Measurements from ENCODE around the gene AMBRA1. TPM values are rescaled to one million over a fixed set of nuclear protein-coding genes. Genes with fewer than 3 reads are reported as not detected.

Gene AMBRA1
- total and polyA plus RNA-seq, 8 donors: 6.8 to 18.7 (median 11.1) TPM

- peaks cover 0 to 10% (median 10%) of the 10 kb centered on the region in 3 donors for H3K36me3 ChIP-seq
- no peak for FAIRE-seq
- H3K27ac ChIP-seq: no peak overlapping the region
- DNase-seq: no peak
- intact Hi-C loops (cut with DNase I): no loop called here
- H3K4me3 ChIP-seq: no peak overlapping the region
- no peaks in the 10 kb centered on the region for H3K4me1 ChIP-seq
- TF ChIP-seq, protein P1, sequence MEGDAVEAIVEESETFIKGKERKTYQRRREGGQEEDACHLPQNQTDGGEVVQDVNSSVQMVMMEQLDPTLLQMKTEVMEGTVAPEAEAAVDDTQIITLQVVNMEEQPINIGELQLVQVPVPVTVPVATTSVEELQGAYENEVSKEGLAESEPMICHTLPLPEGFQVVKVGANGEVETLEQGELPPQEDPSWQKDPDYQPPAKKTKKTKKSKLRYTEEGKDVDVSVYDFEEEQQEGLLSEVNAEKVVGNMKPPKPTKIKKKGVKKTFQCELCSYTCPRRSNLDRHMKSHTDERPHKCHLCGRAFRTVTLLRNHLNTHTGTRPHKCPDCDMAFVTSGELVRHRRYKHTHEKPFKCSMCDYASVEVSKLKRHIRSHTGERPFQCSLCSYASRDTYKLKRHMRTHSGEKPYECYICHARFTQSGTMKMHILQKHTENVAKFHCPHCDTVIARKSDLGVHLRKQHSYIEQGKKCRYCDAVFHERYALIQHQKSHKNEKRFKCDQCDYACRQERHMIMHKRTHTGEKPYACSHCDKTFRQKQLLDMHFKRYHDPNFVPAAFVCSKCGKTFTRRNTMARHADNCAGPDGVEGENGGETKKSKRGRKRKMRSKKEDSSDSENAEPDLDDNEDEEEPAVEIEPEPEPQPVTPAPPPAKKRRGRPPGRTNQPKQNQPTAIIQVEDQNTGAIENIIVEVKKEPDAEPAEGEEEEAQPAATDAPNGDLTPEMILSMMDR (IDR thresholded peaks at IDR 0.05): no peak
- H3K27me3 ChIP-seq: no peaks in the 10 kb centered on the region
- WGBS, 2 donors: 95 to 96% methylated on average over 22 of the region's 22 CpGs
- no peak for ATAC-seq
- H3K9me3 ChIP-seq: no peaks in the 10 kb centered on the region
These were observed 39.7 kb upstream of the AMBRA1 start for GRCh38 chr11:46633291-46634217.

GRCh38 chr11:46632502-46632901 lies 38.7 kb upstream of the AMBRA1 start:
- intact Hi-C loops (cut with DNase I): no loop called here
- WGBS, 2 donors: 85 to 88% methylated on average over 1 of the region's 1 CpG
- H3K36me3 ChIP-seq: peaks cover 0 to 10% (median 10%) of the 10 kb centered on the region in 3 donors

DNA sequence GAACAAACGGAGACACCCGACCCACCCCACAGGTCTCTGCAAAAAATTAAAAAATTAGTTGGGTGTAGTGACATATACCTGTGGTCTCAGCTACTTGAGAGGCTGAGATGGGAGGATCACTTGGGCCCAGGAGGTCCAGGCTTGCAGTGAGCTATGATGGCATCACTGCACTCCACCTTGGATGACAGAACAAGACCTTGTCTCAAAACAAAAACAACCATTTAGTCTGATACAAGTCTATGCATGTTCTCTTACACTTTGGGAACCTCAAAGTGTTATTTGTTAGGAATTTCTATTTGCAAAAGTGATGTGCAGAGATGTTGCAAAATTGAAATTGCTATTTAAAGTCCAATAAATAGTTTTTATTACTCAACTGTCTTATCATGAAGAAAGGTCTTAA lies 37.9 kb upstream of the AMBRA1 start:
- no peak for FAIRE-seq
- WGBS, 2 donors: 79 to 94% methylated on average over 2 of the region's 2 CpGs
- Histone ChIP-seq H3K27me3 (no peaks in the 10 kb centered on the region), H3K4me1 (no peaks in the 10 kb centered on the region), H3K27ac (no peak overlapping the region), H3K4me3 (no peak overlapping the region), H3K36me3 (peaks cover 0 to 10% (median 10%) of the 10 kb centered on the region in 3 donors), H3K9me3 (no peaks in the 10 kb centered on the region)
- TF ChIP-seq, protein P1 (IDR thresholded peaks at IDR 0.05): no peak
- no peak for ATAC-seq
- intact Hi-C loops (cut with DNase I): no loop called here
- DNase-seq: no peak

More at GRCh38 chr11:46632502-46632901, 38.7 kb upstream of the AMBRA1 start:
- Histone ChIP-seq H3K4me1 (no peaks in the 10 kb centered on the region), H3K27me3 (no peaks in the 10 kb centered on the region), H3K4me3 (no peak overlapping the region), H3K9me3 (no peaks in the 10 kb centered on the region), H3K27ac (no peak overlapping the region)
- TF ChIP-seq, protein P1 (IDR thresholded peaks at IDR 0.05): no peak
- ATAC-seq (no peak), FAIRE-seq (no peak), DNase-seq (no peak)

DNA sequence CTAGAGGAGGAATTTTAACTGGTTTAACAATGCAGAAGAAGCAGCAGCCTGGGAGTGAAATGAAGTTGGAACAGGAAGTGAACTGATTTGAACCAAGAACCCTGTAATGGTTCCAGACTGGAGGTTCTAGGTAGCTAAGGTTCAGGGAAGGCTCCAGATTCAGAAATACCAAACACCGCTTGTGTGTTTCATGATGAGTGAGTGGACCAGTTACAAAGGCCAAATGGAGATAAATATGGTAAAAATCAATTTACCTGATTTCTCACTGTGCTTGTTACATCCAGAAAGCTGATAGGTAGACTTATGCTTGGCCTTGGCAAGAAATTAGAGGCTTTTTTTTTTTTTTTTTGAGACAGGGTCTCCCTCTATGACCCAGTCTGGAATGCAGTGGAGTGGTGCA lies 36.4 kb upstream of the AMBRA1 start:
- ATAC-seq: no peak
- Histone ChIP-seq H3K36me3 (peaks cover 0 to 18% (median 10%) of the 10 kb centered on the region in 3 donors), H3K9me3 (no peaks in the 10 kb centered on the region), H3K27me3 (no peaks in the 10 kb centered on the region), H3K4me1 (no peaks in the 10 kb centered on the region), H3K27ac (no peak overlapping the region), H3K4me3 (no peak overlapping the region)
- TF ChIP-seq, protein P1 (IDR thresholded peaks at IDR 0.05): no peak
- 100% methylated on average over 1 of the region's 1 CpG for WGBS, 2 donors
- no peak for DNase-seq
- FAIRE-seq: no peak
- intact Hi-C loops (cut with DNase I): no loop called here

DNA sequence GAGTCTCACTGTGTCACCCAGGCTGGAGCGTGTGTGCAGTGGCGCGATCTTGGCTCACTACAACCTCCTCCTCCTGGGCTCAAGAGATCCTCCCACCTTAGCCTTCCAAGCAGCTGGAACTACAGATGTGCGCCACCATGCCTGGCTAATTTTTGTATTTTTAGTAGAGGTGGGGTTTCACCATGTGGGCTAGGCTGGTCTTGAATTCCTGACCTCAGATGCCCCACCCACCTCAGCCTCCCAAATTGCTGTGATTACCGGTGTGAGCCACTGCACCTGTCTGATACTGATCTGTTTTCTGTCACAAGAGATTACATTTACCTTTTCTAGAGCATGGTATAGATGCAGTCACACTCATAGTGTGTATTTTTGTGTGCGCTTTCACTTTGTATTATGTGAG lies 35.1 kb upstream of the AMBRA1 start:
- Histone ChIP-seq H3K27me3 (no peaks in the 10 kb centered on the region), H3K4me1 (no peaks in the 10 kb centered on the region), H3K36me3 (peaks cover 0 to 19% (median 10%) of the 10 kb centered on the region in 3 donors), H3K4me3 (no peak overlapping the region), H3K27ac (no peak overlapping the region), H3K9me3 (no peaks in the 10 kb centered on the region)
- ATAC-seq (no peak), FAIRE-seq (no peak), DNase-seq (no peak)
- 83 to 86% methylated on average over 6 of the region's 6 CpGs for WGBS, 2 donors
- TF ChIP-seq, protein P1 (IDR thresholded peaks at IDR 0.05): no peak
- intact Hi-C loops (cut with DNase I): no loop called here

All from pancreas (tissue), 10 donors.